Urothelium cell line (cell line): ENCODE results near the gene SMC6.
A peak's percentile ranks its signal among the peaks of the same experiment; 100 is the strongest.

Source experiments
- DNase-seq: peaks from one replicate; pipeline ENCODE4 v3.0.0; 2011; ENCODE audit warnings: low spot score, mixed read lengths
- FAIRE-seq: peaks from 2 replicates; lab custom pipeline; 2011; peaks lifted over from hg19 to GRCh38; lab: Jason Lieb, UNC

The SMC6 gene

DNA sequence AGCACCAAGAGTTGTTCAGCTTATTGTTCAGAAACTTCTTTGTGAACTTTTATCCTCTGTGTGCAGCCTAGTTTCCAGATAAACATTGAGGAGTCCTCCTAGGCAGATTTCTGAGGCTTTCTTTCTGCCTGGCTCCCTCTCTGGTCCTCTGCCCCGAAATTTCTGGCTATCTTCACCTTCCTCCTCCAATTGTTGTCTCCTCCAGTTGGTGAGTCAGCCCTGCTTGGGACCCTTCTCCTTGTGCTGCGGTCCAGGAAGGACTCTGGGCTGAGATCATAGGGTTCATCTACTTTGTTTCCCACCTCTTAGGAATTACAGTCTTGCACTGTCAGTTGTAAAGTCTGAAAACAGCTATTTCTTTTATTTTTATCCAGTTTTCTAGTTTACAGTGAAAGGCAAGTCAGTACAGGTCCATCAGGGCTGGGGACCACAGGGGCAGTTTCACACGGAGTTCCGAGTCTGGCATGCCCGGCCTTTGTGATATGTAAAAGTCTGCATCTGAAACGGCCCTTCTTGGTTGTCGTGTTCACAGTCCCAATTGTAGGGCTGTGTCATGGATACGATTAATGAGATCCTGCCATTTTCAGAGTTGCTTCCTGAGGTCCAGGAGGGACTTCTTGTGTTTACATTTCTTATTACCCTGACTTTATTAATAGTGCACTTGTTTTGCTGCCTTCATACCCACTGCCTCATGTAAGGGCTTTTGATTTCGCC is 100.8 kb downstream of the SMC6 start:
- FAIRE-seq (no peak), DNase-seq (no peak)

- FAIRE-seq (no peak), DNase-seq (no peak)
Measured at GRCh38 chr2:17649026-17649425, 104.6 kb downstream of the SMC6 start.

DNA sequence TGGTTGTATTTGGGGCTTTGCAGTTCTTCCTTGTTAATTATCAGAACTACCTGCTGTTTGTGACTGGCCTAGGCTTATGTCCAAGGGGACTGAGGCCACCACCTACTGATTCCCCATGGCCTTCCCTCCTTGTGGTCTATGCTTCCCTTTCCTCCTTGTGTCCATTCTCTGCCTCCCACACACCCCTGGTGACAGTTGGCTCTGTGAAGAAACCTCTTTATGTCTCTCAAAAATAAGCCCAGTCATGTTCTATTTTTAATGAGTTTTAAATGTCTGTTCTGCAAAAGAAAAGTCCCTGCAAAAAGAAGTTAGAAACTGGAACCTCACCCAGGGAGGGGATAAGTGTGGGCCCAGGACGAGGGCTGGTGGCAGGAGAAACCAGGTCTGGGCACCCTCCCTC is 105.0 kb downstream of the SMC6 start:
- no peak for DNase-seq
- FAIRE-seq: no peak

DNA sequence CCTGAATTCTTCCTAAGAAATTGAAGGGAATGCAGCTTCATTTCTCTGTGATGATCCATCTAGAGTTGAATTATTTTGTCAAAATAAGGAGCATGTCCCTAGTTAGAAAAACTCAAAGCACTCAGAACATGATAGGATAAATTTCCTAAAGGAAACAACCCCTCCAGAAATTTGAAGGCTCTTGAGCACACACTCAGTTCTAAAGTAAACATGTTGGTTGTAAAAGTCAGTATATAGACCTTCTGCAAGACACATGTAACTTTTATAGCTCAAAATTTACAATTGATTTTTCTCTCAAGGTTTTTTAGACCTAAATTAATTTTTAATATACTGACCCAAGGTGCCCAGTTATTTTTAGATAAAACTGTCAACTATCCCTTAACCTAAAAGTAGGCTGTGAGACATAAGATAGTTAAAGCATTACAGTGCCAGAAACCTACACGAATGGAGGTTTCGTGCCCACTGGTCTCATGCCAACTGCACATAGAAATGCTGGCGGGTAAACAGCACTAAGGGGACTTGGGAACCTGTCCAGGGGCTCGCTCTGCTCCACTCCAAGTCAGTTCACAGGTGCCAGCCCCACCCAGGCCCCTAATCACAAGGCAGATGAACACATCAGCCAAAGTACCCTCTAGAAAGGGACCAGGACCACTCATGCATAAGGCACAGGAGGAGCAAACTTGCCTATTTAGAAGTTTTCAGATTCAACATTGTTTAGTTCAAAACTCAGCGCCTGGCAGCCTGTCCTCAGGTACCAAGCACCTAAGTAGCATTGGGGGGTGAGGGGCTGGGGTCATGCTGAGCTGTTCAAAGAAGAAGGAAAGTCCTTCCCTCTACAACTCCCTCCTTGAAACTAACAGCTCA is 106.5 kb downstream of the SMC6 start:
- DNase-seq: no peak
- FAIRE-seq: no peak

GRCh38 chr2:17646081-17646554 is 107.5 kb downstream of the SMC6 start:
- FAIRE-seq (no peak), DNase-seq (peak; percentile 65)

DNA sequence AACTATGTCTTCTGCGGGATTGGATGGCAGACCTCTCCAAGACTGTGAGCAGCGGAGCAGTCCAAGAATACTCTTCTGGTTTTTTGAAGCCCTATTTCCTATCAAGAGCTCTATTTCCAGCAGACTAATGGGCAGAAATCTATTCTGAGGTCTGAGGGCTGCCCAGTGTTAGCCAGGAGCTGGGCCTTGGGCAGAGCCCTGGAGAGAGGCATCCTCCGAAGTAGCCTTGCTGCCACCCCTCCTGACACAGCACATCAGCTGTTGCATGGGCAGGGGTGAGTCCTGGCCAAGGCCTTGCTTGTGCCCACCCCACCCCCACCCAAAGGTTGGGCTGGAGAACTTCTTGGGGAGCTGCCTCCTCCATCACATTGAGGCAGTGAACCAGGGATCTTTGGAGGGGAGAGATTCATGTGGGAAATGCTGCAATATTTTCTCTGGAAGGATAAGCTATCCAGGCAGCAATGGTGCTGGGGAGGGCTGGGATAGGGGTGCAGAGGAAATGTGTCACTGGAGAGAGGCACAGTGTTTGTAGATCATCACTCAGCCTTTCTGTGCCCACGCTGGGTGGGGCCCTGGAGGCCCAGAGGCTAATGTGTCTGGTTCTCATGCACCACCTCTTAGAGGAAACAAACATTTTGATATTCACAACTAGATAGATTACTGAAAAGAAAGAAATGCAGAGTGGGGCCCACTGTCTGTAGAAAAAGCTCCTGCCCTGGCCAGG is 108.5 kb downstream of the SMC6 start:
- no peak for DNase-seq
- FAIRE-seq: no peak

- DNase-seq: peak; percentile 91
- FAIRE-seq: peak; percentile 91
Measured at GRCh38 chr2:17643031-17643615, 110.5 kb downstream of the SMC6 start.

DNA sequence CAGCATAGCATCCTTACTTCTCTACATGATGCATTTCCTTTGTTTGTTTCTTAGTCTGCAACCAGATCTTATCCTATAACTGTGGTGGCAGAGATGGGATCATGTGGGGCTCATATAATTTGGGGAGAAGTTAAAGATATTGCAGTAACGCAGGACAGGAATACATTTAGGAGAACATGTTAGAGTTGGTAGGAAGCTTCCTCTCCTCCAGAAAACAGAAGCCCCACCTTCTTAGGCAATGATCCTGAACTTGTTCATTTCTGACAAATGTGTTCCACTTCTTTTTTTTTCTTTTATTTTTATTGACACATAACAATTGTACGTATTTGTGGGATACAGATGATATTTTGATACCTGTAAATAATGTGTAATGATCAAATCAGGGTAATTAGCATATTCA is 113.2 kb downstream of the SMC6 start:
- FAIRE-seq: no peak

DNA sequence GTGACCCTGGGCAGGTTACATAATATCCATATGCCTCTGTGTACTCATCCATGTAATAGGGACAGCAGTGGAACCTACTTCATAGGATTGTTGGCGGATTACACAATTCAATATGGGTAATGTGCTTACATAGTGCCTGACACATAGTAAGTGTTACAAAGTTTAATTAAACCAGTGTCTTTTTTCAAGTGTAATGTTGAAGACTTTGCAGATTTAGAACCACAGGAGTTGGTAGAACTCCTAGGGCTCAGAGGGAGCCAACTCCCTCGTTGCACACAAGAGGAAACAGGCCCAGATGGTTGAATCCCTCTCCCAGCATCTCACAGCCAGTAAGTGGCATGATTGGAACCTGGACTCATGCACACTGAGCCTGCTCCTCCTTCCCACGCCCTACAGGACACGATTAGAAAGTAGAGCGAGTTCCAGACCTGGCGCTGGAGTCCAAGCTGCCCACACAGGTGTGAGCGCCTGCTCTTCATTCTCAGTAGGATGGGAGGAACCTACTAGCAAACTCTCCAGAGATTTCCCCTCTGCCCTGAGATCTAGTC is 115.3 kb downstream of the SMC6 start:
- no peak for FAIRE-seq
- DNase-seq: no peak

More for the DNA sequence above, 113.2 kb downstream of the SMC6 start:
- DNase-seq: no peak

GRCh38 chr2:17637131-17637906 is 116.3 kb downstream of the SMC6 start:
- FAIRE-seq (no peak), DNase-seq (no peak)

- DNase-seq (no peak), FAIRE-seq (no peak)
Measured at GRCh38 chr2:17636257-17636656, 117.4 kb downstream of the SMC6 start.

- no peak for FAIRE-seq
- DNase-seq: no peak
Measured at GRCh38 chr2:17634997-17635396, 118.6 kb downstream of the SMC6 start.

GRCh38 chr2:17630089-17630488 is 123.5 kb downstream of the SMC6 start:
- no peak for FAIRE-seq

GRCh38 chr2:17628349-17629261 is 125.0 kb downstream of the SMC6 start:
- DNase-seq (peak; percentile 50), FAIRE-seq (no peak)

More at GRCh38 chr2:17630089-17630488, 123.5 kb downstream of the SMC6 start:
- no peak for DNase-seq

GRCh38 chr2:17627434-17627833 is 126.2 kb downstream of the SMC6 start:
- FAIRE-seq: no peak
- no peak for DNase-seq

- no peak for DNase-seq
- no peak for FAIRE-seq
Measured at GRCh38 chr2:17626986-17627385, 126.6 kb downstream of the SMC6 start.

DNA sequence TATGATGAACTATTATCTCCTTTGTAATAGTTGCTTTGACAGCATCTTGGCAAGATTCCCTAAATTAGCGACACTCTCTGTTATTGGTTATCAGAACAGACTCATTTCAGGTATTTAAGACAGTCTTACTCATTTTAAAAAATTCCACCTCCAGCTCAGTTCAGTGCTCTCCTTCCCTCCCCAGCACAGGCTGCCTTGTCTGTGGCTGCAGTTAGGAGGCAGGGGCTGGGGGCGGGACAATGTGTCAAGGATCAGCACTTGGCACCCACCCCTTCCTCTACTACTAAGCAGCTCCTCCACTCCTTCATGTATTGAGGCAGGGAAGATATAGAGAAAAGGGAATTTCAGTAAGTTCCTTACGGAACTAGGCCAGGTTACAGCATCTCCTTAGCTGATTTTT is 128.2 kb downstream of the SMC6 start:
- FAIRE-seq (no peak), DNase-seq (no peak)

DNA sequence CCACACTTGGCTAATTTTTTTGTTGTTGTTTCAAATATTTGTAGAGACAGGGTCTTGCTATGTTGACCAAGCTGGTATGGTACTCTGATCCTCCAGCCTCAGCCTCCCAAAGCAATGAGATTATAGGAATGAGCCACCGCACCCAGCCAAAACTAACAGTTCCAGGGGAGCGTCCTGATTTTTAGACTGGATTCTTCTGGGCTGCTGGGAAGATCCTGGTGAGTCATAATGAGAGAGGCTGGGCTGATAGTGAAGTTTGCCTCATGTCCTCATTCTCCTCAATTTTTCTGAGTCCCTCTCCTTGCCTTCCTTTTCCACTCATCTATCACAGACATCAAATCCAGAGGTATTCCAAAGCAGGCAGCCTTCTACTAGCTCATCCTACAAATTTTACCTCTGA is 131.8 kb downstream of the SMC6 start:
- peak; percentile 65 for DNase-seq
- no peak for FAIRE-seq

GRCh38 chr2:17620841-17621240 is 132.8 kb downstream of the SMC6 start:
- DNase-seq: no peak
- FAIRE-seq: no peak
